ENCODE measurements around the gene SLC39A11. TPM values are rescaled to one million over a fixed set of nuclear protein-coding genes. Genes with fewer than 3 reads are reported as not detected.

Gene SLC39A11
- polyA plus RNA-seq, 3 donors: 16.6 to 27.9 (median 26.6) TPM

GRCh38 chr17:72955391-72956140 lies 136.9 kb downstream of the SLC39A11 start:
- H3K79me2 ChIP-seq (ENCODE audit: insufficient read depth, low read length): peaks cover 35% of the 10 kb centered on the region
- no peak overlapping the region for H3K27ac ChIP-seq (ENCODE audit: low read depth in 1 of 2, low read length in 2 of 2)
- Mint-ChIP-seq H3K4me1 (peaks cover 19% of the 10 kb centered on the region), H3K27me3 (ENCODE audit: low read depth in 3 of 3) (no peaks in the 10 kb centered on the region), H3K27ac (no peak overlapping the region), H3K4me3 (no peak overlapping the region), H3K9me3 (no peaks in the 10 kb centered on the region), H3K36me3 (peaks cover 4 to 7% of the 10 kb centered on the region in 2 donors)
- 84% methylated on average over 17 of the region's 20 CpGs for WGBS (ENCODE audit: insufficient coverage)
- intact Hi-C loops (cut with micrococcal nuclease): no loop called here
- TF ChIP-seq CTCF (IDR thresholded peaks at IDR 0.05): no peak
- no peaks in the 10 kb centered on the region for H3K27me3 ChIP-seq (ENCODE audit: control insufficient read depth in 2 of 2, insufficient read depth in 2 of 2, low read length in 2 of 2)
- H3K9ac ChIP-seq (ENCODE audit: insufficient read depth, low read length, poor library complexity, severe bottlenecking): no peak overlapping the region
- no peak for DNase-seq
- H3K9me3 ChIP-seq (replicated peaks in 1 of 2; ENCODE audit: control insufficient read depth in 1 of 2, insufficient read depth in 1 of 2, low read length in 2 of 2): no peaks in the 10 kb centered on the region
- H3K4me1 ChIP-seq (ENCODE audit: control insufficient read depth in 1 of 2, insufficient read depth in 2 of 2, low read length in 2 of 2): peaks cover 0 to 5% of the 10 kb centered on the region in 2 donors
- H4K20me1 ChIP-seq (ENCODE audit: insufficient read depth, low read length): peaks cover 24% of the 10 kb centered on the region
- H3K4me3 ChIP-seq (replicated peaks in 1 of 3; ENCODE audit: low read depth in 2 of 3, low read length in 3 of 3): no peak overlapping the region
- H2AFZ ChIP-seq (ENCODE audit: insufficient read depth, low read depth, low read length, poor library complexity, severe bottlenecking): no peak overlapping the region
- no peaks in the 10 kb centered on the region for H3K36me3 ChIP-seq (replicated peaks in 1 of 2; ENCODE audit: control insufficient read depth in 1 of 2, insufficient read depth in 2 of 2, low read length in 2 of 2)
- no peak overlapping the region for H3K4me2 ChIP-seq (replicated peaks; ENCODE audit: extremely low read depth, low read length, poor library complexity, severe bottlenecking)

GRCh38 chr17:72954579-72954978 lies 137.9 kb downstream of the SLC39A11 start:
- Histone ChIP-seq H3K4me2 (replicated peaks; ENCODE audit: extremely low read depth, low read length, poor library complexity, severe bottlenecking) (no peak overlapping the region), H2AFZ (ENCODE audit: insufficient read depth, low read depth, low read length, poor library complexity, severe bottlenecking) (no peak overlapping the region), H3K4me3 (replicated peaks in 1 of 3; ENCODE audit: low read depth in 2 of 3, low read length in 3 of 3) (no peak overlapping the region), H4K20me1 (ENCODE audit: insufficient read depth, low read length) (peaks cover 27% of the 10 kb centered on the region), H3K9ac (ENCODE audit: insufficient read depth, low read length, poor library complexity, severe bottlenecking) (no peak overlapping the region), H3K27ac (ENCODE audit: low read depth in 1 of 2, low read length in 2 of 2) (no peak overlapping the region), H3K4me1 (ENCODE audit: control insufficient read depth in 1 of 2, insufficient read depth in 2 of 2, low read length in 2 of 2) (peaks cover 0 to 5% of the 10 kb centered on the region in 2 donors), H3K79me2 (ENCODE audit: insufficient read depth, low read length) (peaks cover 40% of the 10 kb centered on the region), H3K36me3 (replicated peaks in 1 of 2; ENCODE audit: control insufficient read depth in 1 of 2, insufficient read depth in 2 of 2, low read length in 2 of 2) (no peaks in the 10 kb centered on the region), H3K27me3 (ENCODE audit: control insufficient read depth in 2 of 2, insufficient read depth in 2 of 2, low read length in 2 of 2) (no peaks in the 10 kb centered on the region), H3K9me3 (replicated peaks in 1 of 2; ENCODE audit: control insufficient read depth in 1 of 2, insufficient read depth in 1 of 2, low read length in 2 of 2) (no peaks in the 10 kb centered on the region)
- no peak for TF ChIP-seq CTCF (IDR thresholded peaks at IDR 0.05)
- intact Hi-C loops (cut with micrococcal nuclease): no loop called here
- no peak overlapping the region for H3K4me3 Mint-ChIP-seq
- H3K4me1 Mint-ChIP-seq: peaks cover 19% of the 10 kb centered on the region
- H3K27ac Mint-ChIP-seq: no peak overlapping the region
- no peaks in the 10 kb centered on the region for H3K27me3 Mint-ChIP-seq (ENCODE audit: low read depth in 3 of 3)
- no peaks in the 10 kb centered on the region for H3K9me3 Mint-ChIP-seq
- DNase-seq: no peak
- H3K36me3 Mint-ChIP-seq: peaks cover 4 to 7% of the 10 kb centered on the region in 2 donors
- WGBS (ENCODE audit: insufficient coverage): 99% methylated on average over 7 of the region's 8 CpGs
